HG03196 (cell line): ENCODE results near the gene NT5DC3.
"Not testable (repeated sequence)": the region's sequence is repeated elsewhere in the genome, so short reads cannot be mapped to it uniquely, and the experiment has no call there.

Experiments
- ATAC-seq: cut with Tn5 transposase; IDR thresholded peaks from one replicate; pipeline ENCODE4 v1.9.1; 2021; ENCODE audit not compliant: unreplicated experiment

NT5DC3 gene

DNA sequence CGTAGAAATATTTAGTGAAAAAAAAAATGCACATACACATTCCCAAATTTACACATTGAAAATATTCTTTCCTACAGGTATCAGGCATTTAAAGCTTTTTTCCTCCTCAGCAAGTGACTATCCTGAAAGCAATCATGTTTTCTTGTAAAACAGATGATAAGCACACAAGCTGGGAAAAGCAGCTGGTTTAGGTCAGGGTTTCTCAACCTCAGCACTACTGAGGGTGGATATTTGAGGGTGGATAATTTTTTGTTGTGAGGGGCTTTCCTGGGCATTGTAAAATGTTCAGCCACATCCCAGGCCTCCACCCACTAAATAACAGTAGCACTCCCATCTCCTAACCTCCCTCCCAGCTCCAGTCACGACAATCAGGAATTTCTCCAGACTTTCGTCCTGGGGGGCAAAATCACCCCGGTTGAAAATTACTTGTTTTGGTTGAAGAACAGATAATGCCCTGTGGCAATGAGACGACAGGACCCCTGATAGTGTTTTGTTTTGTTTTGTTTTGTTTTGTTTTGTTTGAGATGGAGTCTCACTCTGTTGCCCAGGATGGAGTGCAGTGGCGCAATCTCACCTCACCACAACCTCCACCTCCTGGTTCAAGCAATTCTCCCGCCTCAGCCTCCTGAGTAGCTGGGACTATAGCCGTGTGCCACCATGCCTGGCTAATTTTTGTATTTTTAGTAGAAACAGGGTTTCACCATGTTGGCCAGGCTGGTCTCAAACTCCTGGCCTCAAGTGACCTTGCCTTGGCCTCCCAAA, 15.0 kb upstream of the NT5DC3 start:
- ATAC-seq = no peak

- ATAC-seq = no peak
Measured at GRCh38 chr12:103855036-103855712, 14.1 kb upstream of the NT5DC3 start.

- ATAC-seq = no peak
Measured at GRCh38 chr12:103854372-103854973, 13.4 kb upstream of the NT5DC3 start.

DNA sequence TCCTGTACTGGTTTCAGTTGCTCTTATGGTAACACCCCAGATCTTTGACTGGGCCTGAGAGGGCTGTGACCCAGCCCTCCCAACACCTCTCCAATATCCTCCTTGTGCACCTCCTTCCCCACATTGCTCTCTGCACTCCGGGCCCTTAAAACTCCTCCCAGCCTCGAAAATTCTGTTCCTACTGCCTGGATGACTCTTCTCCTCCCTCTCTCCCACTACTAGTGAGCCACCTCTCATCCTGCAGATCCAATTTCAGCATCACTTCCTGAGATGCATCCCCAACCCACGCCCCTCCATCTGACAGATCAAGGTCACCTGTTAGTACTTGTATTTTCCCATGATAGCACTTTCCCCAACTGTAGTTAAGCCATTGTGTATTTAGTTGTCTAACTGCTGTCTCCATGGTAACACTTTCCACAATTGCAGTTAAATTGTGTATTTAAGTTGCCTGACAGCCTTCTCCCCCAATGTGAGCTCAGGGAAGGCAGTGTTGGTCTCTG, 11.5 kb upstream of the NT5DC3 start:
- no peak for ATAC-seq

GRCh38 chr12:103851127-103851526, 10.1 kb upstream of the NT5DC3 start:
- ATAC-seq = no peak

- no peak for ATAC-seq
Measured at GRCh38 chr12:103850429-103850828, 9.4 kb upstream of the NT5DC3 start.

GRCh38 chr12:103848917-103849491, 8.0 kb upstream of the NT5DC3 start:
- no peak for ATAC-seq

- no peak for ATAC-seq
Measured at GRCh38 chr12:103848143-103848542, 7.1 kb upstream of the NT5DC3 start.

- no peak for ATAC-seq
Measured at GRCh38 chr12:103846415-103846814, 5.4 kb upstream of the NT5DC3 start.

DNA sequence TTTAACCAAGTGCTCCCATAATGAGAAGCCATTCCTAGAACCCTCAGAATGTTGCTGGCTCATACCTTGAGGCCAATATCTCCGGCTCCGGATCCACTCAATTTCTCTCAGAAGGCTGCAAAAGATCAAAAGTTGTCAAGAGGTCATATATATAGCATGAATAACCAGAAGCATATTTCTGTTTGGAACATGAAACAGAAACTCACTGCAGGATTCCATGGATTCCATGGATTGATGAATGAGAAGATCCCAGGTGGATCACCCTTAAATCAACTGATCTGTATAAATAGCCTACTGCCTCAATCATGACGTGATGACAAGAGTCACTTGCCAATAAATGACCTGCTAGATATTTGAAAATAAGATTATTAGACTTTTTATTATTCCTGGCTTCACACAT, 3.3 kb upstream of the NT5DC3 start:
- ATAC-seq = no peak

DNA sequence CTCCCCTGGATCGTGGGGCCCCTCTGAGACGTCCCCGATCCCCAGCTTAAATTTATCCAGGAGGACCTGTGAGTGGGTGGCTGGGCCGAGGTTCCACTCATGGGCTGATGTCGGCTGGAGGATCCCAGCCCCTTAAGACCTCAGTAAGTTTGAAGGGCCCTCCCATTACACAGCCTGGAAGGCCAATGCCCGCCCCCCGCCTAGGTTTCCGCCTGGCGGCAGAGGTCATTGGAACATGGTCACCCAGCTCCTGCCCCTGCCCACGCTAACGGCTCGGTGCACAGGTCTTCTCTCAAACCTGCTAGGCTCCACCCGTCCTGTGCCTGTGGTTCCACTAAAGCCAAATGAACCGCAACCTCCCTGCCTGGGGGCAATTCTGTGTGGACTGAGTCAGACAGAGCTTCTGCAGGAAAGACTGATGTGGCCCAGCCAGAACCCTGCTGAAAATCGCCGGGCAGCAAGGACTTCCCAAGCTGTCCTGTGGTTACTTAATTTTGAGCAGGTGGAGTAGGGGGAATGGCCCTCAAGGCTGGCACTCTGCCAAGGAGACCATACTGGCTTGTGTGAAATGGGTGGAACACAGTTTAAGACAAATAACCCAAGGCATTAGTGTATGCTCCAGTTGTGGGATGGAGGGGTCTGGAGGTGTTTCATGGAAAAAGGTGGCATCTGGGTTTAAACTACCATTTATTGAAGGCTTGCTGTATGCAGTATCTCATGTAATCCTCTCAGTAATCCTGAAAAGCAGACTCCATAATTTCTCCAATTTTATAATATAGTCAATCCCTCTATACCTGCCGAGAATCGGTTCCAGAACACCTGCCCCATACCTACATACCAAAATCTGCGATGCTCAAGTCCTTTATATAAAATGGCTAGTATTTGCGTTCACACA, 903 bp upstream of the NT5DC3 start:
- ATAC-seq = no peak

DNA sequence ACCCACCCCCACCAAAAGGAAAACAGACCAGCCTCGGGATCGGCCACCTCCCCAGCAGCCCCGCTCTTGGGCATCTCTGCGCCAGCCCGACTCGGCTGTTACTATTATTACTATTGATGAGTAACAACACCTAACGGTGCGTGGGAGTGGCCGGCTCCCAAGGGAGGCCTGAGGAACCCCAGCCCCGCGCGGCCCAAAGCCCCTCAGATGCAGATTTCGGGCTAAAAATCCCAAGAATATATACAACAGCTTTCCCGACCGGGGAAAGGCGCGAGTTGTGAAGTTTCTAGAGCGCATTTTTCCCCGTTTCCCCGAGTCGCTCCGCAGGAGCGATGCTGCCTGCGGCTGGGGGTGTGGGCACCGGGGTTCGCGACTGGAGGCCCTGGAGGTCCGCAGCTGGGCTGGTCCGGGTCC, 565 bp downstream of the NT5DC3 start:
- peak; percentile 30 for ATAC-seq

GRCh38 chr12:103839609-103840461, 1.2 kb downstream of the NT5DC3 start:
- no peak for ATAC-seq

- ATAC-seq = no peak
Measured at GRCh38 chr12:103839103-103839502, 1.9 kb downstream of the NT5DC3 start.

DNA sequence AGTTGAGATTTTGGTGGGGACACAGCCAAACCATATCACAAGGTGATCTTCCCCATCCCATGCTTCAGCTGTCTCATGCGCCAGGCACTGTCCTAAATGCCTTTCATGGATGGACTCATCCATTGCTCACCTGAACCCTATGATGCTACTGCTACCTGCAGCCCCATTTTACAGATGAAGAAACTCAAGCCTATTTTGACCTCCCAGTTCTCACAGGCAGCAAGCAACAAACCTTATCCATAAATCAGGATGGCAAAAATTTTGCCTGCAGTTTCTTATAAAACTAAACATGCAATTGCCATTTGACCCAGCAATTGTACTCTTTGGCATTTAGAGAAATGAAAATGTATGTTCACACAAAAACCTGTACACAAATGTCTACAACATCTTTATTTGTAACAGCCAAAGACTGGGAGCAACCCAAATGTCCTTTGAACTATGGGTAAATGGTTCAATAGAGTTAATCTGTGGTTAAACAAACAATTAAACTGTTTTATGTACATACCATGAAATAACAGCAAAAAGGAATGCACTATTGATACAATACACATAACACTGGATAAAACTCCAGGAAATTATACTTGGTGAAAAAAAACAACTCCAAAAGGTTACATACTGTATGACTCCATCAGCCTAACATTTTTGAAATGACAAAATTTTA, 2.6 kb downstream of the NT5DC3 start:
- ATAC-seq = no peak

DNA sequence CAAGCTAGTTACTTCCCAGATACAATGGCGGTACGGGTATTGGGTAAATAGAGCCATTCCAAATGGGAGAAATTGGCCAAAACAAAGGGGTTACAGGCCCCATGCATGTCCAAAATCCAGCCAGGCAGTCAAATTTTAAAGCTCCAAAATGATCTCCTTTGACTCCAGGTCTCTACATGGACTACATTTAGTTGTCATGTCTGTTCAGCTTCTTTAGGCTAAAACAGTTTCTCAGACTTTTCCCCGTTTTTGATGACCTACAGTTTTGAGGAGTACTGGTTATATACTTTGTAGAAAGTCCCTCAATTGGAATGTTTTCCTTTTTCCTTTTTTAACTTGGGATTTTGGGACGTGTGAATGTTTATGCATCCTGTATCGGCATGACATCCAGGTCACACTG, 4.7 kb downstream of the NT5DC3 start:
- no peak for ATAC-seq

- not testable (repeated sequence) for ATAC-seq
Measured at GRCh38 chr12:103835747-103836335, 5.2 kb downstream of the NT5DC3 start.

- ATAC-seq = no peak
Measured at GRCh38 chr12:103834942-103835341, 6.1 kb downstream of the NT5DC3 start.

DNA sequence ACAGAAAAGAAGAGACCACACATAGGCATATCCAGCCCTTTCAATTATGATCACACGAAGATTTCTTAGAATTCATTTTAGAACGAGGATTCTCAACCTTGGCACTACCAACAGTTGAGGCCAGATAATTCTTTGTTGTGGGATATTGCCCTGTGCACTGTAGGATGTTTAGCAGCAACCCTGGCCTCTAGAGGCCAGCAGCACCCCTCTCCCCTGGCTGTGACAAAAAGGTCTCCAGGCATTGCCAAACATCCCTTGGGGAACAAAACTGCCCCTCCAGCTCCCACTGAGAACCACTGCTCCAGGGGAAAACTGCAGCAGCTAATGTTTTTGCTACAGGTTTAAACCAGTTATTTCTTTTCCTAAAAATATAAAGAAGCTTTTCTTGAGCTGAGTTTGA, 7.1 kb downstream of the NT5DC3 start:
- no peak for ATAC-seq
